Measurements from ENCODE around the gene GYPA.
"Not testable (repeated sequence)": the region's sequence is repeated elsewhere in the genome, so short reads cannot be mapped to it uniquely, and the experiment has no call there.

DNA sequence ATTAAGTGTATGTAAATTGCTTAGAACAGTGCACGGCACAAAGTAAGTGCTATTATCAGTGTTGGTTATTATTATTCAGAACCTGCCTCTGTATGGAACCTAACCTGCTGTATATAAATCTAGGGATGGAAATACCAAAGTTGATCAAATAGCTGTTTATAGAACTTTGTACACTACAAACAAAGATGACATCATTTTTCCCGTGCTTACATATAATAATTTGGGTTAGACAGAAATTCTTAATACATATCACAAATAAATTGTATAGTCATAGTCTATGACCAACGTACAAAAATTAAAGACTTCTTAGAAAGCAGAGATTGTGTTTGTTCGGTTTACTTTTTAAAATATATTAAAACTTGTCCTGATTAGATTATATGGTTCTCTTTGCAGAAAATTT lies 4.3 kb downstream of the GYPA start:
- TF ChIP-seq FOXM1 (IDR thresholded peaks at IDR 0.05; ENCODE audit: borderline replicate concordance); SUZ12 (IDR thresholded peaks at IDR 0.05); HDGF (IDR thresholded peaks at IDR 0.05; ENCODE audit: borderline replicate concordance); SP1 (IDR thresholded peaks at IDR 0.05); ARNT (IDR thresholded peaks at IDR 0.05); ZNF384 (IDR thresholded peaks at IDR 0.05); LEF1 (IDR thresholded peaks at IDR 0.05; ENCODE audit: borderline replicate concordance); TARDBP (IDR thresholded peaks at IDR 0.05); L3MBTL2 (conservative IDR thresholded peaks at IDR 0.05); FOXA1 (IDR thresholded peaks at IDR 0.05); ELF4 (IDR thresholded peaks at IDR 0.05); NFRKB (IDR thresholded peaks at IDR 0.05); FOXK2 (IDR thresholded peaks at IDR 0.05): not testable (repeated sequence)
- TF ChIP-seq, protein P1, sequence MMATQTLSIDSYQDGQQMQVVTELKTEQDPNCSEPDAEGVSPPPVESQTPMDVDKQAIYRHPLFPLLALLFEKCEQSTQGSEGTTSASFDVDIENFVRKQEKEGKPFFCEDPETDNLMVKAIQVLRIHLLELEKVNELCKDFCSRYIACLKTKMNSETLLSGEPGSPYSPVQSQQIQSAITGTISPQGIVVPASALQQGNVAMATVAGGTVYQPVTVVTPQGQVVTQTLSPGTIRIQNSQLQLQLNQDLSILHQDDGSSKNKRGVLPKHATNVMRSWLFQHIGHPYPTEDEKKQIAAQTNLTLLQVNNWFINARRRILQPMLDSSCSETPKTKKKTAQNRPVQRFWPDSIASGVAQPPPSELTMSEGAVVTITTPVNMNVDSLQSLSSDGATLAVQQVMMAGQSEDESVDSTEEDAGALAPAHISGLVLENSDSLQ (IDR thresholded peaks at IDR 0.05), result not testable (repeated sequence)

All from HEK293T (cell line).